Activated T-helper 17 cell treated with anti-CD3 and anti-CD28 coated beads, Interleukin-2, amount 50 U/mL, for 72 hours (primary cell): ENCODE measurements around the gene ALDOA. TPM values are rescaled to one million over a fixed set of nuclear protein-coding genes. Genes with fewer than 3 reads are reported as not detected.
"Not testable (repeated sequence)": the region's sequence is repeated elsewhere in the genome, so short reads cannot be mapped to it uniquely, and the experiment has no call there.

Experiments used
- ATAC-seq: fragments of 150-1000 bp; cut with Tn5 transposase; replicated peaks from 2 replicates; pipeline ENCODE4 v1.10.0; 2021; ENCODE audit warnings: mild to moderate bottlenecking, moderate library complexity
- H3K27ac Mint-ChIP-seq: one replicate; pipeline ENCODE4 v1.8.0; 2022; ENCODE audit warnings: mixed read lengths
- H3K27me3 Mint-ChIP-seq: one replicate; pipeline ENCODE4 v1.8.0; 2022; ENCODE audit warnings: mixed read lengths
- H3K36me3 Mint-ChIP-seq: one replicate; pipeline ENCODE4 v1.8.0; 2022; ENCODE audit warnings: low read depth, mild to moderate bottlenecking, mixed read lengths
- H3K4me1 Mint-ChIP-seq: one replicate; pipeline ENCODE4 v1.8.0; 2022; ENCODE audit warnings: mixed read lengths
- H3K4me3 Mint-ChIP-seq: one replicate; pipeline ENCODE4 v1.8.0; 2022; ENCODE audit warnings: mild to moderate bottlenecking, mixed read lengths
- H3K9me3 Mint-ChIP-seq: one replicate; pipeline ENCODE4 v1.8.0; 2022; ENCODE audit warnings: mixed read lengths
- total RNA-seq, 2 donors: library from RNA; stranded (reverse); gene quantifications; one replicate each; pipeline ENCODE4 v1.2.3, GENCODE V29; 2022

Gene ALDOA
- total RNA-seq, 2 donors from 2014 or later = 2,200 to 3,862 TPM

DNA sequence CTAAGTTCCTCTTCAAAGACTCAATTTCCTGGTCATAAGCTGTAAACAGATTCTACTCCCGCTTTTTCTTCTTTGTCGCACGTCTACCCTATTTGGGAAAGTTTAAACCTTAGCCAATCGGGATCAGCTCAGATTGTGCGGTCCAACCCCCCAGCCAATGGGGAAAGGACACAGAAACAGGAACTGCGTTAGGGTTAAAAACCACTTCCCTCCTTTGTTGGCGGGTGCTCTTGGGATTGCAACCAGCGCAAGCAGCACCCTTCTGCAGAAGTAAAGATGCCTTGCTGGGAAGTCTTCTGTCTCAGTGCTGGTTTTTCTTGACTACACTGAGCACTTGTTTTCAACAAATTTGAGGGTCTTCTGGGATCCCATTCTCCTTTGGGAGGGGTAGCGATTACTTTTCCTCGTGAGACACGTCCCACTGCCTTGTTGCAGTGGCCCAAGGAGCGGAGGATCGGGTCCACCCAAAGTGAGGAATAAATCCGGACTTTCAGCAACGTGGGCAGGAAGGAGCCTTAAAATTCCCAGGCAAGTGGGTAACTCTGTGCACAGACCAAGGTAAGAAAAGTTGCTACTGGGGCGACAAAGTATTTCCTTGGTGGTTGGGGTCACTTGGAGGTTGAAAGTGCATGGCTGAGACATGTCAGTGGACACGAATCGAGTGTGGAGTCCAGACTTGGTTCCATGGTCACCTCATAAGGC, 31.5 kb downstream of the ALDOA start:
- H3K9me3 Mint-ChIP-seq = peaks cover 5% of the 10 kb centered on the region
- H3K27me3 Mint-ChIP-seq = no peaks in the 10 kb centered on the region
- no peak for ATAC-seq
- H3K4me3 Mint-ChIP-seq = peak overlapping the region; percentile 80
- peaks cover 37% of the 10 kb centered on the region for H3K36me3 Mint-ChIP-seq
- H3K27ac Mint-ChIP-seq = peak overlapping the region; percentile 79
- H3K4me1 Mint-ChIP-seq = peaks cover 24% of the 10 kb centered on the region

DNA sequence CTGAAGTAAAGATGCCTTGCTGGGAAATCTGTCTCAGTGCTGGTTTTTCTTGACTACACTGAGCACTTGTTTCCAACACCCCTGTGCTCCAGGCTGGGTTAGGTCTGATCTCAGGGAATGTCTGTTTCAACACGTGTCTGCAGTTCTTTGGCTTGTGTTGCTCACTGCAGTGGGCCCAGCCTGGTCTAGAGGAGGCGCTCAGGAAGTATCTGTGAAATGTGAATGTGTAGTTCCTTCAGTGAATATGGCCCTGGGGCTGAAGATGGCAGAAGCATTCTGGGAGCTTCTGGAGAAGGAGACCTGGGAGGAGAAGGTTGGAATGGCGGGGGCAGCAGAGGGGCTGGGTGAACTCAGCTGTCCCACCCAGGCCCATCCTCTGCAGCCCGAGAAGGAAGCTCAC, 38.5 kb downstream of the ALDOA start:
- Mint-ChIP-seq H3K4me3 (no peak overlapping the region), H3K4me1 (no peaks in the 10 kb centered on the region), H3K27ac (no peak overlapping the region), H3K9me3 (no peaks in the 10 kb centered on the region), H3K36me3 (peaks cover 29% of the 10 kb centered on the region), H3K27me3 (no peaks in the 10 kb centered on the region)
- no peak for ATAC-seq

DNA sequence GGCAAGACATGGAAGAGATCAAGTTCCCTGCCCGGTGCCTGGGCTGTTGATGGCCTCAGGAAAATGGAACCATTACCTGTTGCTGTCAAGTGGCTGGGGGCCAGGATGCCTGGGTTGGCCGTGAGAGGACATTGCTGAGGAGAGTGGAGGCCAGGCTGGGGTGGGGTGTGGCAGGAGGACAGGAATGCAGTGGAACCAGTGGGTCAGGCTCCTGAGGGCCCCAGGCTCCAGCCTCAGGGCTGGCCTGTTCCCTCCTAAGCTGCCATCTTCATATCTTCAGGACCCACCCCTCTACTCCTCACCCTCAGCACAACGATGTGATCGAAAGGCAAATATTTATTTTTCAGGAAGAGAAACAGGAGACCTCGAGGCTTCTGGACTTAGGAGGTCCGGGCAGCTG, 38.9 kb downstream of the ALDOA start:
- Mint-ChIP-seq H3K27me3 (no peaks in the 10 kb centered on the region), H3K9me3 (no peaks in the 10 kb centered on the region), H3K4me1 (no peaks in the 10 kb centered on the region), H3K36me3 (peaks cover 29% of the 10 kb centered on the region), H3K4me3 (no peak overlapping the region), H3K27ac (no peak overlapping the region)
- ATAC-seq = no peak

DNA sequence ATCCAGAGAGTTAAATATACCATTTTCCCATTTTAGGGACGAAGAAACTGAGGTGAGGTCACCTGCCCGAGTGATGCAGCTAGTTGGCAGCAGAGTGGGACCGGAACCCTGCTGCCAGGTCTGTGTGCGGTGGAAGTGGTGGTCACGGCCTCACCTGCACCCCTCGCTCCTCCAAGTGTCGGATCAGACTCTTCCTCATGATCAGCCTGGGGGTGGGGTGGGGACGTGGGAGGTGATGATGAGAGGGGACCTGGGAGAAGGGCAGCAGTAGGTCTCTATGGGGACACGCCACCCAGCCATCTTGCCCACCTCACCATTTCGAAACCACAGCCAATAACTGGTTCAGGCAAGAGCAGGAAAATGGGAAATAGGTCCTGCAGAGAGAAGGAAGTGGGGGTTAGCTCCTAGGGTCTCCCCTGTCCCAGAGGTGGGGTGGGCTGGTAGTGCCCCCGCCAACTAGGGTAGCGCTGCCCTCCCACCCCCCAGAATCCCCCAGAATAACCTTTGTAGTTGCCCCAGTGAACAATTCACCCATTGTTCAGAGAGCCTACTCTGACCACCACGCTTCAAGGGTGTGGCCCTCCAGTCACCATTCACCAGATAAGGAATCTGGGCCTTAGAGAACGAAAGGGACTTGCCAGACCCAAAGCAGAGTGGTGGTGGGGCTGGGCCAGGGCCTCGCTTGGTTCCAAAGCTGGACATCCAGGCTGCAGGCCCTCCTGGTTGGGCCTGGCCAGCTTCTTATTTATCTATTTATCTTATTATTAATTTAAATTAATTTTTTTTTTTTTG, 42.7 kb downstream of the ALDOA start:
- peaks cover 4% of the 10 kb centered on the region for H3K4me1 Mint-ChIP-seq
- H3K27me3 Mint-ChIP-seq = no peaks in the 10 kb centered on the region
- H3K9me3 Mint-ChIP-seq = no peaks in the 10 kb centered on the region
- H3K27ac Mint-ChIP-seq = no peak overlapping the region
- H3K4me3 Mint-ChIP-seq = no peak overlapping the region
- no peak for ATAC-seq
- H3K36me3 Mint-ChIP-seq = peaks cover 42% of the 10 kb centered on the region

DNA sequence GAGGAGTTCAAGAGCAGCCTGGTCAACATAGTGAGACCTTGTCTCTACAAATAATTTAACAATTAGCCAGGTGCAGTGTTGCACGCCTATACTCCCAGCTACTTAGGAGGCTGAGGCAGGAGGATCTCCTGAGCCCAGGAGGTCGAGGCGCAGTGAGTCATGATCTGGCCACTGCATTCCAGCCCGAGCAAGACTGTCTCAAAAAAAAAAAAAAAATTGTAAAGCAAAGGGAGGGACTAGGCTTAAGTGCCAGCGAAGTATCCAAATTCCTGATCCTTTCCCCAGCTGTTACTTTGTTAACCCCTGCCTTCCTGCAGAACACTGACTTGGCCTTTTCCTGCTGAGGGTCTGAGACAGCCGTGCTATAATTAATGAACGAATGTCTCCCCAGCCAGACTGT, 45.1 kb downstream of the ALDOA start:
- no peaks in the 10 kb centered on the region for H3K27me3 Mint-ChIP-seq
- no peaks in the 10 kb centered on the region for H3K9me3 Mint-ChIP-seq
- peaks cover 5% of the 10 kb centered on the region for H3K4me1 Mint-ChIP-seq
- H3K27ac Mint-ChIP-seq = no peak overlapping the region
- no peak overlapping the region for H3K4me3 Mint-ChIP-seq
- peaks cover 46% of the 10 kb centered on the region for H3K36me3 Mint-ChIP-seq
- ATAC-seq = no peak

DNA sequence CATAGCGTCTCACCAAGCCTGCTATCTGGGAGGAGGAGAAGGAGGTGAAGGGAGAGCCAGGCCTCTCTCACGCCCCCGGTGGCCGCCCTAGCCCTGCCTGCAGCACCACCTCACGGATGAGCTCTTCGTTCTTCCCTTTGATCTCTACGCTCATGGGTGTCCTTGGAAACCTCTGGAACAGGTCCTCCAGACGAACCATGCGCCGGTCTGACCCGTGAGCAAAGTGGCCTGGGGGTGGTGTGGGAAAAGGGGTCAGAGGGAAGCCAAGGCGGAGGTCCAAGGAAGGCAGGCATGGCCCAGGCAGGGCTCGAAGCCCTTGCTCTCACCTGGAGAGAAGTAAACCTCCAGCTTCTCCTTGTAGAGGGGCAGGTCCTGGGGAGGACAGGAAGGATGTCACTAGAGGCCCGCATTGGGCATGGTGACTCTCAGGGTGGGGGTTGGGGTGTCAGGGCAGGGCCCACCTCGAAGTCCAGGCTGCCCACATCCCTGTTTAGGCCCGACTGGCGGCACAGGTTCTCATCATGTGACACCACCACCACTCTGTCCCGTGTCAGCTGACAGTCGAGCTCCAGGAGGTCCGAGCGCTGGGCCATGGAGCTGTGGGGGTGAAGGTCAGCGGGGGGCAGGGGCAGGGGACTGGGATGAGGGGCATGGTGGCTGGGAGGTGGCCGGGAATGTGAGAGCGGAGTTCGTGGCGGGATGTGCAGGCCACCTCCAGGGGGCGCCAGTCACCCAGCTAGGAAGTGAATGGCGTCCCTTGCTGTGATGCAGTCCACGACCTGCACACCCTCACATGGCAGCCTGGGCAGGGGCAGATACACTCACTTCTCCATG, 46.9 kb downstream of the ALDOA start:
- Mint-ChIP-seq H3K27me3 (no peaks in the 10 kb centered on the region), H3K36me3 (peaks cover 47% of the 10 kb centered on the region), H3K4me3 (no peak overlapping the region), H3K27ac (peak overlapping the region; percentile 63), H3K4me1 (peaks cover 5% of the 10 kb centered on the region), H3K9me3 (no peaks in the 10 kb centered on the region)
- ATAC-seq = peak; percentile 80

DNA sequence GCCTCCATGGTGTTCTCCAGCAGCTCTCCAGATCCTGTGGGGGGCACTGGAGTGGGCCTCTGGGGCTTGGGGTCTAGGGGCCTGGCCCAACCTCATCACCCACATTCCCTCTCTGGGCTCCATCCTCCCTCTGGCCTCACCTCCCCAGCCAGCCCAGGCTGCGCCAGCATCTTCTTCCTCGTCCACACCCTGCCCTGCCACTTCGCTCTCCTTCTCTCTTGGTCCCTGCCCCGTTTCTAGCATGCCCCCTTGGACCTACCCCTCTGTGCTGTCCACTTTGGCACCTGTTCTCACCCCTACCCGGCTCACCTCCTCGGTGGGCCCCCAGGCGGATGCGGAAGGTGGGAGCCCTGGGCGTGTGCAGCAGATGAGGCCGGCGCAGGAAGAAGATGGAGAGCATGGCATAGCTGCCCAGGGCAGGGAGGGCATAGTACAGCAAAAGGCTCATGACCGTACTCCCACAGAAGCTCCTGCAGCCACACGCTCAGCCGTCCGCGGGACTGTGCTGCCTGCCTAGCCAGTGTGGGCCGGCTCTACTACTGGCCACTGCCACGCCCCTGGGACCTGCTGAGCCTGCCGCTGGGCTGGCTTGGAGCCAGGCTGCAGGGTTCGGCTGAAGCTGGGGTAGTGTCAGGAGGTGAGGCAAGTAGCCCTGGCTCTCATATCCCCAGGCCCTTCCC, 47.6 kb downstream of the ALDOA start, which contains the start of gene GDPD3:
Gene GDPD3, minus strand, starts transcription at position 507 of the 680 bp plus-strand sequence. Its CDS starts 59 bp downstream, at position 448.
- H3K27me3 Mint-ChIP-seq = no peaks in the 10 kb centered on the region
- H3K27ac Mint-ChIP-seq = peak within 1 kb of the TSS; percentile 80
- no peak within 1 kb of the TSS for H3K4me3 Mint-ChIP-seq
- peak; percentile 13 for ATAC-seq
- H3K4me1 Mint-ChIP-seq = peaks cover 5% of the 10 kb centered on the region
- peaks cover 47% of the 10 kb centered on the region for H3K36me3 Mint-ChIP-seq
- no peaks in the 10 kb centered on the region for H3K9me3 Mint-ChIP-seq

DNA sequence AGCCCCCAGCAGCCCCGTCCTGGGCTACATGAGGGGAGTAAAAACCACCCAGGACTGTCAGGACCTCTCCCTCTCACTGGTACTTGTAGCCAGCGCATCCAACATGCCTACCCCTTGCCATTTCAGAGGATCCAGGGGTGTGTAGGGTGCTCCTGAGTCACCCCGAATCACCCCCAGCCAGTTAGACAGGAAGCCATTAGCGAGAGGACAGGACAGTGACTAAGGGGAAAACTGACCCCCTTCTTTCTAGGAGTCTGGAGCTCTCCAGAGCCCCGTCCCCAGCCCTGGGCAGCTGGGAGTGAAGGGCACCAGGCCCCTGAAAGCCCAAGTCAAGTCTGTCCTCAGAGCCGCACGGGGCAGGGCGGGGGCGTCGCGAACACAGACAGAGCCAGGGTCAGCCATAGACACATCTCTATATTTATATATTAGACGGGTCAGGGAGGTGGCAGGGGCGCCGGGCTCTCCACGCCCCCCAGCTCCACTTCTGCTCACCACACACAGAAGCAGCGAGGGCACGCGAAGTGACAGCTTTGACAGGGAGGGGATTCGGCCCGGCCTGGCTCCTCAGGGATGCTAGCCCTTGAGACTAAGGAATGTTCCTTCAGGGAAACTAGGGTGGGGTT, 48.3 kb downstream of the ALDOA start:
- Mint-ChIP-seq H3K4me1 (peaks cover 5% of the 10 kb centered on the region), H3K36me3 (peaks cover 49% of the 10 kb centered on the region), H3K9me3 (no peaks in the 10 kb centered on the region), H3K4me3 (no peak overlapping the region), H3K27ac (peak overlapping the region; percentile 80), H3K27me3 (no peaks in the 10 kb centered on the region)
- ATAC-seq = peak; percentile 5

DNA sequence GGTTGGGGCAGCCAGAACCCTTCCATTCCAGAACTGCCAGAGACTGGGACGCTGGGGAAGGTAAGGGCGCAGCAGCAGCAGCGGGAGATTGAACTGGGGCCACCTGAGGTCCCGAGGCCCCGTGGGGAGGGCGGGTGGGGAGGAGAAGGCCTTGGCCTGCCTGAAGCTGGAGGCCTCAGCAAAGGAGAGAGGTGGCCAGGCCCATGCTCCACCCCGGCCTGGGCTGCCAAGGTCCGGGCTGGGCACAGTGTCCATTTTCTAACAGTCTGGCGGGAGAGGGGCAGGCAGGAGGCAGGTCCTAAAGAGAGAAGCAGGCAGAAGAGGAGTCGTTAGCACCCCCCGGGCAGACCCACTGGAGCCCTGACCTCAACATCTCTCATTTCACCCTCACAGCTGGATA, 48.9 kb downstream of the ALDOA start:
- Mint-ChIP-seq H3K4me1 (peaks cover 5% of the 10 kb centered on the region), H3K27ac (peak overlapping the region; percentile 80), H3K27me3 (no peaks in the 10 kb centered on the region), H3K9me3 (no peaks in the 10 kb centered on the region), H3K4me3 (peak overlapping the region; percentile 33), H3K36me3 (peaks cover 53% of the 10 kb centered on the region)
- no peak for ATAC-seq

DNA sequence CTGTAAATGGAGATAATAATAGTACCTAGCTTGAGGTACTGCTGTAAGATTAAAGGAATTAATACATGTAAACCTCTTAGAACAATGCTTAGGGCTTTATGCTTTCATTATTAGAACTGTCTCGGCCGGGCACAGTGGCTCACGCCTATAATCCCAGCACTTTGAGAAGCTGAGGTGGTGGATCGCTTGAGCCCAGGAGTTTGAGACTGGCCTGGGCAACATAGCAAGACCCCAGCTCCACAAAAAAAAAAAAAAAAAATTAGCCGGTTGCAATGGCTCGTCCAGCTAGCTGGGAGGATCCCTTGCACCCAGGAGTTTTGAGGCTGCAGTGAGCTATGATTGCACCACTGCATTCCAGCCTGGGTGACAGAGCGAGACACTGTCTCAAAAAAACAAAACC, 49.3 kb downstream of the ALDOA start:
- not testable (repeated sequence) for H3K9me3 Mint-ChIP-seq, H3K27me3 Mint-ChIP-seq, H3K4me1 Mint-ChIP-seq, ATAC-seq
- Mint-ChIP-seq H3K36me3 (peaks cover 57% of the 10 kb centered on the region), H3K4me3 (peak overlapping the region; percentile 33), H3K27ac (peak overlapping the region; percentile 80)

DNA sequence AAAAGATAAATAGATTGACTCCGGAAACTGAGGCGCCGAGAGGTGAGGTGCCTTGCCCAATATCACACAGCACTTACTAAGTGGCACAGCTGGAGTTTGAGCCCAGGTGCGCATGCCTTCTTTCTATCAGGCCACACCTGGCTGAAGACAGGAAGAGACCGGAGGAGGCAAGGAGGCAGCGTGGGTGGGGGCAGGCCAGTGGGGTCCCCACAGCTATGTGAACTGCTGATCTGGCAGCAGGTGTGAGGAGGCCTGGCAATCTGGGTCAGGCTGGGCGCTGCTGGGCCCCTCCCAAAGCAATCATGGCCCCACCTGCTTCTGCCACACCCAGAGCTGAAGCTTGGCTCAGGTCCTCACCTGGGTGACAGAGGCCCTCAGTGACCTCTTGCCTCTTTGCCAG, 49.7 kb downstream of the ALDOA start:
- Mint-ChIP-seq H3K9me3 (no peaks in the 10 kb centered on the region), H3K4me1 (peaks cover 5% of the 10 kb centered on the region), H3K27me3 (no peaks in the 10 kb centered on the region), H3K27ac (peak overlapping the region; percentile 80), H3K36me3 (peaks cover 61% of the 10 kb centered on the region), H3K4me3 (peak overlapping the region; percentile 33)
- ATAC-seq = peak; percentile 37

DNA sequence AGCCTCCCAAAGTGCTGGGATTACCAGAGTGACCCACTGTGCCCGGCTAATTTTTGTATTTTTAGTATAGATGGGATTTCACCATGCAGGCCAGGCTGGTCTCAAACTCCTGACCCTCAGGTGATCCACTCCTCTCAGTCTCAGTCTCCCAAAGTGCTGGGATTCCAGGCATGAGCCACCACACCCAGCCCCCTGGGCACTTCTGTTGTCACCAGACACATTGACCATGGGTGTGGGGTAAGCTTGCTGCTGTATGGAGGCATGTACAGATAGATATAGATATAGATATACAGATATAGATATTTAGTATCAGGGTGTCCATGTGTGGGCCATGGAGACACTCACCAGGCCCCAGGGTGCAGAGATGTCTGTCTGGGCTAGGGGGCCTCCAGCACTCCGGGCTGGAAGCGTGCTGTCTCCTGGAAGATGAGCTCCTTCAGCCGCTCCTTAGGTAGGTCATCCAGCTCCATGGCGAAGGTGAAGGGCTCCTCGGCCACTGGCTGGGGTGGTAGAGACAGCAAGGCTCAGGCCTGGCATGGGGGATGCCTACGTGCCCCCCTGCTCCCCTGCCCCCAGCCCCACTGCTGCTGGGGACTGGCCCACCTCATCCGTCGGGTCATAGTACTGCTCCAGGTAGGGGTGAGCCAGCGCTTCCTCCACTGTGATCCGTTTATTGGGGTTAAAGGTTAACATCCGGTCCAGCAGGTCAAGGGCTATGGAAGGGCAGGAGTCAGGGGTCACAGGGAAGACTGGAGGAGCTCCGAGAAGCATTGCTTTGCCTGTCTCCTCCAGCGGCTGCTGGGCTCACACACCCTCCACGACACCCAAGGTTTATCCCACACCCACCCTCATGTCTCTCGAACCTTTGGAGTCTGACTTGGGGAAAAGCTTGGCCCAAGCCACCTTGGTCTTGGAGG, 51.0 kb downstream of the ALDOA start:
- no peak for ATAC-seq
- H3K4me3 Mint-ChIP-seq = no peak overlapping the region
- peaks cover 5% of the 10 kb centered on the region for H3K4me1 Mint-ChIP-seq
- H3K27me3 Mint-ChIP-seq = no peaks in the 10 kb centered on the region
- peaks cover 59% of the 10 kb centered on the region for H3K36me3 Mint-ChIP-seq
- H3K27ac Mint-ChIP-seq = no peak overlapping the region
- no peaks in the 10 kb centered on the region for H3K9me3 Mint-ChIP-seq

DNA sequence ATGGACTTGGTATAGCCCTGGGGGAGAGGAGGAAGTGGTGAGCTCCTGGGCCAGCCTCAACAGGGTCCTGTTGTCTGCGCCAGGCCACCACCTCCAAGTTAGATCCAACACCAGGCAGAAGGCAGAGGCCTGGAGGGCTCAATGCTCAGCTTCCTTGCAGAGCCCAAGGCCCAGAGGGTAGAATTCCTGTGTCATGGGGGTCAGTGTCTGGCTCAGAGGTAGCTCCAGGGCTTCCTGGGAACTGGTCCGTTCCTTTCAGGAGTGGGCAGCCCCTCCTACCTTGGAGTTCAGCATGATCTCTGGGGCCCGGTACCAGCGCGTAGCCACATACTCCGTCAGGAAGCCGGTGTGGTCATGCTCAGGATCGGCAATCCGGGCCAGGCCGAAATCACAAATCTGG, 52.2 kb downstream of the ALDOA start:
- Mint-ChIP-seq H3K4me1 (peaks cover 5% of the 10 kb centered on the region), H3K9me3 (no peaks in the 10 kb centered on the region), H3K27ac (no peak overlapping the region), H3K27me3 (no peaks in the 10 kb centered on the region), H3K36me3 (peaks cover 63% of the 10 kb centered on the region), H3K4me3 (no peak overlapping the region)
- ATAC-seq = no peak
